Activated effector memory CD4-positive, alpha-beta T cell treated with anti-CD3 and anti-CD28 coated beads, Interleukin-2, amount 50 U/mL, for 16 hours (primary cell): Measurements from ENCODE around the gene SHISAL1.

Experiments
- DNase-seq: peaks from one replicate; pipeline ENCODE4 v3.0.0-alpha.2; 2020

Gene SHISAL1

DNA sequence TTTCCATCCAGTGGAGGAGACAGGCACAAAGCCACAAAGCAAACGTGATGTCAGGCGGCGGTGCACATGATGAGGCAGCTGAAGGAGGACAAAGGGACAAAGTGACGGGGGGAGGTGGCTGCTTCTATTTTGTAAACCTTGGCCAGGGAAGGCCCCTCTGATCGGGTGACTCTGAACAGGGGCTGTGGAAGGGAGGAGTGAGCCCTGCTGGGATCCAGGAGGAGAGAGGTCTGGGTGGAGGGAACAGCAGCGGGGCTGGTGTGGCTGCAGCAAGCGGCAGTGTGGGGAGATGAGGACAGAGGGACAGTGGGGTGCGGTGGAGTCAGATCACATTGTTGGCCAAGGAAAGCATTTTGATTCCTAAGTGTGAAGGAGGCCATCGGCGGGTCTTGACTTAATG lies 36.7 kb downstream of the SHISAL1 start:
- no peak for DNase-seq

DNA sequence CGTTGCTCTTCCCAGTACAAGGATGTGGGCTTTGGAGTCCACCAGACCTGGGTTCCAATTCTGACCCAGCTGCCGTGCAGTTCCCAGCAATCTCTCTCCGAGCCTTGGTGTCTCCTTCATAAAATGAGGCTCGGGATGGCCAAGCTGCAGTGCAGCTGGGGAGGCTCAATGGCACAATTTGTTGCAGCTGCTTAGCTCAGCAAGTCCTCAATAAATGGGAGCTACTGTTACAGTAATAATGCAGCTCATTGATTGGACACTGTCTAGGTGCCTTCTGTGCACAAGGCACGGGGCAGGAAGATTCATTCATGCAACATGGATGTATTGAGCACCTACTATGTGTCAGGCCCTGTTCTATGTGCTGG lies 37.1 kb downstream of the SHISAL1 start:
- DNase-seq: no peak

DNA sequence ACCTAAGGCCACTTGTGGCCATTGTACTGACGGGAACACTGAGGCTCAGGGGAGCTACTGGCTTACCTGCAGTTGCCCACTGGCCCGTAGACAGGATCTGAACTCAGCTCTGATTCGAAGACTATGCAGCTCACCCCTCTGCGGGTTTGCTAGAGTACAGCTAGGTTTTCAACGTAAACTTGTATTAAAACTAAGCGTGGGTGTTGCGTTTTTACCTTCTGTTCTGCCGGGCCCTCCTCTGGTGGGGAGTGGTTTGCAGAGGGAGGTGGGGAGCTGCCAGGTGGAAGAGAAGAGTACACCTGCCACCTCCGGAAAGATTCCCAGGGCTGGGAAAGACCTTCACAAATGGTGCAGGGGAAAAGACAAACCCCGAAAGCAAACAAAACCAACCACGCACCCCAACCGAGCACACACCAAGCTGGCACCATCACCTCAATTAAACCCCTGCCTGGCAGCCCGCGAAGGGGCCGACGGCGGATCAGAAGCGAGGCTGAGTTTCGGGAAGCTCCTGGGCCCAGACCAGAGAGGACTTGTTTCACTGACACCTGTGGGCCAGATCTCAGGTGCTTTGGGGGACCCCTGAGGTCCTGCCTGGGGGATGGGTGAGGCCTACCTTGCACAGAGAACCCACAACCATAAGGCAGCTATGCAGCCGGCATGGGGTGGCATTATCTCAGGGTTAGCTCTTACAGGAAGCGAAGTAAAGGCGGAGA lies 37.7 kb downstream of the SHISAL1 start:
- no peak for DNase-seq

DNA sequence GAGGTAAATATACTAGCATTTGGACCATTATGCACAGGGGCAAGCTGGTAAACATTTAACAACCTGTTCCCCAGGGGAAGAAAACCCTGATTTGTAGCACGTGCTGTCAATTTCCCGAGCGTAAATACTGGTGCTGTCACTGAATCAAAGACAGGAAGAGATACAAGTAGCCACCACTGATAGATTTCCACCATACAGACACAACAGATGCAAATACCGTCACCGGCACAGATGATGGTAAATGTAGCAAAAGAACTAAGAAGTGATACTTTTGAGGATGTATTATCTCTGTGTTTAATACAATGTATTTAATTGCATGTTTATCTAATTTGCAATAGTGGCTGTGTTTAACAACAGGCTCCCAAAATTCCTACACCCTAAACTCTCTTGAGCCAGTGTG lies 39.6 kb downstream of the SHISAL1 start:
- DNase-seq: no peak

DNA sequence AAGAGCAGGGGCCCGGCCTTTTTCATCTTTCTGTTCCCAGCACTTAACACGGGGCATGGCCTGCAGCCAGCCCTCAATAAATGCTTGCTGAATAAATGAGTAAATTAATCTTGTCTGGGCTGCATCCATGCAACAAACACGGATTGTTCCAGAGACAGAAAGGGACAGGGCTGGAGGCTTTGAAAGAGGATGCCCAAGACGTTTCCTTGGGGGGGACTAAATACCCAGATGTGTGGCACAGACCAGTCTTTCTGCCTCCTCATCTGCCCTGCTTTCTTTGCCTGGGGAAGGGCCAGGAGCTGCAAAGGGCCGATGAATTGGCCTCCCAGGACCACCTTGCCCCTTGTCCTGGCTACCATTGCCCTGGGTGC lies 40.4 kb downstream of the SHISAL1 start:
- no peak for DNase-seq

DNA sequence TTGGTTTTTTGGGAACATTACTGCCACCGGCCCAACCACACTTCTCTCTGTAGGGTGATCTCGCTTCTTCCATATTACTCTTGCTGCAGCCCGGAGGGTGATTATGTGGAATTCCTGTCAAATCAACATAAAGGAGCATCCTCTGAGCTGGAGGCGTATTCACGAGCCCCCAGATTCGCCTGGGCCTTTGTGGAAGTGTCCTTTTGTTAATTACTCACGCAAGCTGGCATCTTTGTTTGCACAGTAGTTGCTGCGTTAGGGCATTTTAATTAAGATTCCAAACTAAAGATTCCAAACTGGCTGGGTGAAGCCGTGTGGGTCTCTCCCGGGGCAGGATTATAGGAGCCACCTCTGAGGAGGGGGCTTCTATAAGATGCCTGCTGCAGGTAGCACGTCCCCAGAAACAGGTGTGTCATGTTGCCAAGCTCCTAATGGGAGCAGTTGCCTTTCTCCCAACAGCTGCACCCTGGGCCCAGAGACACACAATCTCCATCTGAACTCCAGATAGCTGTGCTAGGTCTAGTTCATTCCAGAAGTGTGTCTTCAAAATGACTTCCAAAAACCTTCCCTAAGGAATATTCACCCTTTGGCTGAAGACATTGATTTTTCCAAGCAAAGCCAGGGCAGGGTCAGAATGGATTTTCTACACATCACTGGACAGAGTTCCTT lies 40.9 kb downstream of the SHISAL1 start:
- DNase-seq: no peak

DNA sequence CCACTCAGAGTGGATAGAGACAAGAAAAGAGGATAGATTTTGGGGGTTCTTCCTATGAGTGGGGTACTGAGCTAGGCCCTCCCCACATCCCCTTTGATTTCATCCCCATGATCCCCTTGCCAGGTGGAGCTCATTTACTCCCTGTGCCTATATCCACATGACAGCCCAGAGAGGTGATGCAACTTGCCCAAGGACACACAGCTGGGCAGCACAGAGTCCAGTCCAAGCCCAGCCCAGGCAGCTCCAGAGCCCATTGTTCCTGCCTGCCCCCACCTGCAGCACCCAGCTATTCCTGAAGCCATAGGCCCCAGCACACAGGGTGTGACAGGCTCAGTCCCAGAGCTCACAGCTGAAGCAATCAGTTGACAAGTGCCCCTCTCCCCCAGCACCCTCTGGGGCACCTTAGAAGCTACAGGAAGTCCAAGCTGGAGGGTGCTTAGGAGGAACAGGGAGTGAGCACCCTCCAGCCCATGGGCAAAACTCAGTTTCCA lies 41.7 kb downstream of the SHISAL1 start:
- DNase-seq: no peak

DNA sequence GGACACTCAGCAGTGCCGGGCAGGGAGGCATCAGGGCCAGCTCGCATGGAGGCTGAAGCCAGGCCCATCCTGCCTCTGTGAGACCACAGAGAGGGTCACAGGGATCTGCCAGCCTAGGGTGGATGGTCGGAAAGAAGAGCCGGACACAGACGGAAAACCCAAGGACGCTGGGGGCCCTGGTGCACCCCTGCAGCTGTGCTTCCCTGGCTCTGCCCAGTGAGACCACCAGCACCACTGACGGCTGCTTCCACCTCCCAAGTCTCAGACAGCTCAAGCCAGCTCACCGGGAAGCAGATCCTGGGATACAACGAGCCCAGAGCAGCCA lies 42.2 kb downstream of the SHISAL1 start:
- DNase-seq: no peak

DNA sequence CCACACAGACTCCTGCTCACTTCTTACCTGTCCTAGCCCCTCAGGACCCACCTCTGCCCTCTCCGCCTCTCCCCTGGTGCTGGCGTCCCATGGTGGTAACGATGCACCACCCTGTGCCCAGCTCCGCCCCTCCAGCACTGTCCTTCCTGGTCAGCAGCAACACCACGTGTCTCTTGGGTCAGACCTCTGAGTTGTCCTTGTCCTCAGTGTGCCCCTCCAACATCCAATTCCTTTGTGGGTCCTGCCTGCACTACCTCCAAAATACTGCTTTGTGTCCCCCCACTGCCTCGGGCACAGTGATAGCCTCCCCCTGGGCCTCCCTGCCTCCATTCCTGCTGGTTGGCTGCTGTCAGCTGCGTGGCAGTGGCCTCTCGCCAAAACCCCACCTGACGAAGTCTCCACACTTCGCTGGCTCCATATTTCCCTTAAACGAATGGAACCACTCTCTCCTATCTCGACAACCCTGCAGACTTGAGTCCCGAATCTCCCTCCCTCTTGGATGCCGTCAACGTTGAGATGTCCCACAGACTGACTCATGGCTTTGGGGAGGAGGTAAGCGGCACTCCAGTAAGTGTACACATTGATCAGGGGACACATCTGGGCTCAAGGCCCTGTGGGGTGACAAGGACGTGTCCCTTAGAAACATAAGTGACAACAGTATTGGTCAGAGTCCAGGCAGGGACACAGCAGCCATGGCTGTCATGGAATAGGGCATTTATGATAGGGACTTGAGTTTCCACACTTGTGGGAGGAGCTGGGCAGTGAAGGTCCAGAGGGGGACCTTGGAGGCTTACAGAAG lies 42.8 kb downstream of the SHISAL1 start:
- DNase-seq: no peak

DNA sequence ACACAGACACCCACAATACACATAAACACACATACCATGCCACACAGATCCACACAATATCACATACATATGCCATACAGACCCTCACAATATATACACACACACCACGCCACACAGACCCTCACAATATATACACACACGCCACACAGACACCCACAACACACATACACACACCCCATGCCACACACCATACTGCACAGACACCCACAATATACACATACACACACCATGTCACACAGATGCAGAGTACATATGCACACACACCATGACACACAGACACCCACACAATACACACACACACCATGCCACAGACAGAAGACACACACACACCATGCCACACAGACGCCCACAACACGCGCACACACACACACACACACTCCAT lies 43.6 kb downstream of the SHISAL1 start:
- no peak for DNase-seq

DNA sequence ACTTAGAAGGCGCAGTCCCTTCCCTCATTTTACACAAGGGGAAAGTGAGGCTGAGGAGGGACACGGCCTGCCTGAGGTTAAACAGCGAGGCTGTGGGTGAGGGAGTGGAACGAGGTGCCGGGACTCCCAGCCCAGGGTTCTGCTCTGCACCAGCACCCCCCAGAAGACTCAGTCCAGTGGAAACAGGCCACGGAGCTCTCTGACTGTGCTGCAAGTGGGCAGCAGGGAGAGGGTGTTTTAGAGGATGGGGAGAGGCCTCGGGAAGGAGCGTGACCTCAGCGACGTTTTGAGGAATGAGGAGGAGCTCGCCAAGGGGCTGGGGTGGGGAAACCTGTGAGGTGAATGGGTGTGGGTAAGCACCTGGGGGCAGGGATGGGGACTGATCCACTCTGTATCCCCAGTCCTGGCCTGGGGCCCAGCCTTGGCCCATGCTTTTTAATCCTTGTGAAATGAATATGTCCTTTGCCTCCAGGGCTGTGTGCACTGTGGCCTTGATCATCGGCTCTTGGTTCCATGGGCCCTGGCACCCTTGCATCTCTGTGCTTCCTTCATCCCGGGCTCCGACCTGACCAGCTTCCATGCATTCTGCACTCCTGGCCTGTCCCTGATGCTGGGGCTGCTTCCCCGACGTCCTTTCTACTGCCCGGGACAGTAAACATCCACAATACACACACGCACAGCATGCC lies 44.2 kb downstream of the SHISAL1 start:
- no peak for DNase-seq

DNA sequence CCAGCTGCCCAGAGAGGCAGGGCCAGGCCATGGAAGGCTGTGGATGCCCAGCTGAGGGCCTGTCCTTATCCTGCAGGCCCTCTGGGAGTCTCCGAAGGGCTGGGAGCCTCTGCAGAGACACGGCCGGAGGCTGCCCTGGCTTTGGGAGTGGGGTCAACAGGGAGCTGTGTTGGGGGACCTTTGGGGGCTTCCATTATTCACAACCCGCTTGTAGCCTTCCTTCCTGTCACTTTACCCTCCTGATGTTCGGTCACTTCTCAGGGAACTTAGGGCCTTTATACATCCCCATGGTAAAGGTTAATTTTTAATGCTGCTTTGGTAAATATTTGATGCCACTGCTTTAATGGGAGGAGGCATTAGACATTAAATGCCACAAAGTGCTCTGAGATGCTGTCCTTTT lies 44.9 kb downstream of the SHISAL1 start:
- no peak for DNase-seq

DNA sequence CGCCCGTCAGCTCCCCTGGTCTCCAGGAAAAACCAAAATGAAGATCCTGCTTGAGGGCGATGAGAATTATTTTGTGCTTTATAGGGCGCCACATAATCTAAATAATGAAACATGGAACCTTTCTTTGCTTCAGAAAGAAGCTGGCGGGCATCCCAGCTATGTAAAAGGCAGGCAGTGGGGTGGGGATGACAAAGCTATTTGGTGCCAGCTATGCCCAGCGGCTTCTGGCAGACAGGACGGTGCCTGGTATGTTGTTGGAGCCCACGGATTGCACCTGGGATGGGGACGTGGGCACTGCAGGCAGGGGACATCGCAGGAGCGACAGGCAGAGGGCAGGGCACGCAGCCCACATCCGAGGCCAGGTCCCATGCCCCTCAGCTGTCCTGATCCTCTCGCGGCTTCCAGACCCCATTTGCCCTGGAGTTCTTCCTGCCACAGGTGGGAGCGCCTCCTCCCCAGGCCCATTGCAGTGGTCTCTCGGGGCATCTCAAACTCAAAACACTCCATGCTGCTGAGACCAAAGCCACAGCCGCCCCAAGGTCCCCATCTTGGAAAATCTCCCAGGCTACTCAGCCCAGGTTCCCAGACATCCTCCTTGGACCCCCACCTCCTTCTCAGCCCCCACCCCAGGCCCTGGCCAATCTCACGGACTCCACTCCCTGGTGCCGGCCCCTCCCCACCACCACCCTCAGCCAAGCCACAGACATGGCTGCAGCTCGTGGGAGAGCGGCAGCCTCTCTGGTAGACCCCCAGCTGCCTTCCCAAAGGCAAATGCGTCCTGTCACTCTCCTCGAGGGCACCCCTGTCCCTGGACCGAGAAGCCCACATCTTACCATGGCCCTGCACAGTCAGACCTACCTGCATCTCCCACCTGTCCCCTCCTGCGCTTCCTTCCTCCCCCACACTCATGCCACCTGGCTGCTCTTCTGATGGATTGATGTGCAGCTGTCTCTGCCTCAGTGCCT lies 45.7 kb downstream of the SHISAL1 start:
- no peak for DNase-seq

DNA sequence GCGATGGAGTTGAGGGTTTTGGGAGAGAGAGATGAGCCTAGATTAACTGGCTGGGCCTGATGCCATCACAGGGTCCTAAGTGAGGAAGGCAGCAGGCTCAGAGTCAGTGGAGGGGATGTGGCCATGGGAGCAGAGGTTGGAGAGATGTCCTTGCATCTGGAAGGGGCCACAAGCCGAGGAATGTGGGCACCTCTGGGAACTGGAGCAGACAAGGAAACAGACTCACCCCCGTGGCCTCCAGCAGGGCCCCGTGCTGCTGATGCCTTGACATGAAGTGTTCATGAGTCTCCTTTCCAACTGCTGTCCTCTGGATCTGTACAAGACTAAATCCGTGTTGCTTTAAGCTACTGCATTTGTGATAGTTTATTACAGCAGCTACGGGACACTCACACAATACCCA lies 49.2 kb downstream of the SHISAL1 start:
- DNase-seq: peak; percentile 30

DNA sequence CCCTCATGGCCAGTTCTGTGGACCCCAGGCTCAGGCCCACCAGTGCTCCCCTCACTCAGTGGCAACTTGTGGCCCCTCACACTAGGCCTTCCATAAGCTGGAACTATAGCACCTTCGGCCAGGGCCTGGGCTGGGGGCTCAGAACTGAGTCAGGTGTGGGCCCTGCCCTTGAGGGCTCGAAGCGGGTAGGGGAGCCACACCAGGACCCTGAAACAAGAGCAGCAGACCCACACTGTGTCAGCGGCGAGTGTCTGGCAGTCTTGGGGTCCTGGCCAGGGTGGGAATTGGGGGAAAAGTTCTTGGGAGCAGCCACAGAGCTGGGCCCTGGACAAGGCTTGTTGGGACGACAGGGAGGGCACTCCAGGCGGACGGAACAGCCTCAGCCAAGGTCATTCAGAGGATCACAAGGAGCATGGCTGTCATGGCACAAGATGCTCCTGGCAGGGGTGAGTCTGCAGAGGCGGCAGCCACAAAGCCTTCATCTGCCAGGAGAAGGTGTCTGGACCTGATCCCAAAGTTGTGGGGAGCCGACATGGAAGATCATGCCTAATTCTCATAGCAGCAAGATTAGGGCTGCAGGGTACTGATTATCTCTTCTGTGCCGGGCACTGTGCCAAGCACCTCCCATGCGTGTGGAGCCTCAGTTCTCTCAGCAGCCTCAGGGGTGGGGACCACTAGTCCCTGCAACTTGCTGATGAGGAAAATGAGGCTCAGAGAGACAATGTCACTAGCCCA lies 50.7 kb downstream of the SHISAL1 start:
- DNase-seq: peak; percentile 28

DNA sequence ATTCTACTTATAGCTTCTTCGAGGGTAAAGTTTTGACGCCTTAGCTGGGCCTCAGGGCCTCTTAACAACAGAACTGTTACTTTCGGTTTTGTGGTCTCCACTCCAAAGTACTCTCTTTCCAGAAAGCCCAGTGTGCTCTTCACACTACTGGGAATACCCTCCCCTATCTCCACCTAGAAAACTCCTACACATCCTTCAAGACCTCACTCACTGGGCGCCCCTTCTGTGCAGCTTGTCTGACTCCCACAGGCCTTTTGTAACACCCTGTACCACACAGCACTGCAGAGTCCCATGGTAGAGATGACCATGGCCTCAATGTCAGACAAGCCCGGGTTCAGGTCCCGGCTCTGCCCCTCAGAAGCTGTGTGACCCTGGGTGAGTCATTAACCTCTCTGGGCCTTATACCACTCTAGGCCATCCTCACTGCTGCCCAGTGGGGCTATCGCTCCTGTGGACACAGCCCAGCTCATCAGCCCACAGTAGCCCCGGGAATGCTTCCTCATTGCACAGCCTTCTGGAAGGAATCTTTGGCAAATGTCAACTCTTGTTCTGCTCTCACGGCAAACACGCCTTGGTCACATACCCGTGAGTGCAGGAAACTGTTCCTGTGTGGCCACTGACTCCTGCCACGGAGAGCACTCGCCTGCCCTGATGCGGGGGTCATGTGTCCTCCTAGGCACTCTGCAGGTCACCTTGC lies 51.4 kb downstream of the SHISAL1 start:
- DNase-seq: peak; percentile 58

DNA sequence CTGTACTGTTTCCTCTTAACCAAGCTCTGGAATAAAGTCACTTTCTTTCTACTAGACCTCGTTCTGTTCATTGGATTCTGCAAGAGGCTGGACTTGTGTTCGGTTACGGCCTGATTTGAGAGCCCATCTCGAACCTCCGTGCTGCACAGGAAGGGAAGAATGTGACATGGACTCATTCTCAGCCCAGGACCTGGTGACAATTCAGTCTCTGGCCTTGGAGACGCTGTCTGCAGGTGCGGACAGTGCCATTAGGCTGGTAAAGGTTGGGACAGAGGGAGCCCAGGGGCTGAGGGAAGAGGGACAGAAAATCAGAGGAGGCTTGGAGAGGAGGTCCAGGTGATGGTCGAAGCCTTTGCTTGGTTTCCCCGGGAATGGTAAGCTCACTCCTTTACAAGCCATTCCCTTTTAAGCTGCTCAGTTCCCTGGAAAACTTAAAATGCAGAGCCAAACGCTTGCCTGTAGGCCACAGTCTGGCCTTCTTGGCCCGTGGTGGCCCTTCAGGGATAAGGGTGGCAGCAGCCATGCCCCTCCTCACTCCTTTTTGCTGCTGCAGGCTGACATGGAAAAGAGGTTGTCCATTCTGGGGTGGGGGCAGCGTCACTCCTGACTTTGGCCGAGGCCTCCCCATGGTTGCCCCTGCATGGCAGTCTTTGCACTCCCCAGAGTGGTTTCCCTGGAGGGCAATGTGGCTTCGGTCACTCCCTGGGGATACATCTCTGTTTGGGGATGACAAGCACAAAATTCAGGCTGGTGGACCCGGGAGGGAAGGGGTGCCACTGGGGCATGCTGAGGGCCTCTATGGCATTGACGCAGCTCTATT lies 52.3 kb downstream of the SHISAL1 start:
- DNase-seq: peak; percentile 46

DNA sequence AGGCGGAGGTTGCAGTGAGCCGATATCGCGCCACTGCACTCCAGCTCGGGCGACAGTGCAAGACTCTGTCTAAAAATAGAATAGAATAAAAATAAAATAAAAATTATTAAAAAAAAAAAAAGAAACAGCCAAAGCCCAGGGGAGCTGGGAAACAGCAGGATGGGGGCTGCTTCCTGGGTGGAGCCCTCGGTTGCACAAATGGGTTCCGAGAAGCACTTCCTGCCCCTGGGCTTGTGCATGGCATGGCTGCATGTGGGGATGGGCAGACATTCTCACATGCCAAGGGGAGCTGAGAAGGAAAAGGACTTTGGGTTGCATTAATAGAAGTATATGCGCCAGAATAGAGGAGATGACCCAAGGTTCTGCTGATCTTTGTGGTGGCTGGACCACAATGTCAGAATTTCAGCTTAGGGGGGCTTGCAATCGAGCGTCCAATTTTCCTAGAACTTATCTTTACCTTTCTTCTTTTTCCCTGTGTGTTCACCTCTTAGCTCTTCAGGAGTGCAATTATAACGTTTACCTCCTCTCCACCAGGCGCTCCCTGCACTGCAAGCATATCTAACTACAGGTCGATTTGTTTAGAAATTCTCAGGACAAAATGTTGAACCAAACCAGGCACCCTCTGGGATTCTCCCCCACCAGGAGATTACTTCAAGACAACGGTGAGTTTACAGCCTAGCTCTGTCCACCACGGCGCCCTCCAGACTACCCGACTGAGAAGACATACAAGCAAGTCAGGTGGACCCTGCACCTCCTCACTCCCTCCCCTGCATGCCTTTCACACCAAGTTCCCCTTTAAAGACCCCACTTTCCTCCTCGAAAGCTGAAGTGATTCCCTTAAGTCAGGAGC lies 53.2 kb downstream of the SHISAL1 start:
- DNase-seq: peak; percentile 44
